GM18868 (cell line): ENCODE results near the gene LGR6.

Experiments
- ATAC-seq: cut with Tn5 transposase; IDR thresholded peaks from one replicate; pipeline ENCODE4 v1.9.1; 2021; ENCODE audit warnings: mild to moderate bottlenecking, moderate library complexity; ENCODE audit not compliant: unreplicated experiment

Gene LGR6

GRCh38 chr1:202217951-202218350 lies 24.4 kb downstream of the LGR6 start:
- no peak for ATAC-seq

GRCh38 chr1:202220733-202221132 lies 27.1 kb downstream of the LGR6 start:
- ATAC-seq, result no peak

- ATAC-seq, result no peak
Observed at GRCh38 chr1:202221911-202222909, 28.6 kb downstream of the LGR6 start.

DNA sequence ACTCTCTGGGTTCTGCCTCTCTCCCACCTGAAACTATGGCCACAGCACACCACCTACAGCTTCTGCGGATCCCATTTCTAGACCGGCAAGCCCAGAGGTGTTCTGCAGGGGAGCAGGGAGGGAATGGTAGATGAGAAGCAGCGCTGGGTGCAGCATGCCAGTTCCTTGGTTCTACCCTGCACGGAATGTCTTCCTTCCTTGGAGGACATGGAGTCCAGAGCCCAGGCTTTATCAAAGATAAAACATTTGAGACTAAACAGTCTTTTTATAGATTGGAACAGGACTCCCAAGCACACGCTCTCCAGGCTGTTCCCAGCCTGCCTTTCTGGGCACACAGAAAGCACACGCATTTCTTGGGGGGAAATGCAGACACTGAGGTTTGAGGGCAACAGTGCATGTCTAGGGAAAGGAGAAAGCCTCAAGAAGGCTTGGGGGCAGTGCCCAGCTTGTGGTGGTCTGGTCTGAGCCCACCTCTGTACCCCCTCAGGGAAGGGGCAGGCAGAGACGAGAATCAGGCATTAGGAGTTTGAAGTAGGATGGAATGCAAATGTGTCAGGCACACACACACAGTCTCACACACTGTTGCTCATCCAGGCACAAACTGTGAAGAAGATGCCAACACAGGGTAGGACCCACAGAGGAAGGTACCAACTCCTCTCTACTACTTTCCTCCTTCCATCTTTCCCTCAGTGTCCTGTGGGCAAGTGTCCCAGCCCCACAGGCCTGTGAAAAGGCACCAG lies 29.7 kb downstream of the LGR6 start:
- no peak for ATAC-seq

DNA sequence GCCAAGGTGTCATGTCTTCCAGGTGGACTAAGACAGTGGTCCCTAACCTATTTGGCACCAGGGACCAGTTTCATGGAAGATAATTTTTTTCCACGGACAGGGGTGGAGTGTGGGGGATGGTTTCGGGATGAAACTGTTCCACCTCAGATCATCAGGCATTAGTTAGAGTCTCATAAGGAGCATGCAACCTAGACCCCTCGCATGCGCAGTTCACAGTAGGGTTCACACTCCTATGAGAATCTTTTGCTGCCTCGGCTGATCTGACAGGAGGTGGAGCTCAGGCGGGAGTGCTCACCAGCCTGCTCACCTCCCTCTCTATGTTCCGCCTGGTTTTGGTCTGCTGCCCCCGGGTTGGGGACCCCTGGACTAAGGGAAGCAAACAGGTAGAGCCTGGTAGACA lies 30.9 kb downstream of the LGR6 start:
- no peak for ATAC-seq

DNA sequence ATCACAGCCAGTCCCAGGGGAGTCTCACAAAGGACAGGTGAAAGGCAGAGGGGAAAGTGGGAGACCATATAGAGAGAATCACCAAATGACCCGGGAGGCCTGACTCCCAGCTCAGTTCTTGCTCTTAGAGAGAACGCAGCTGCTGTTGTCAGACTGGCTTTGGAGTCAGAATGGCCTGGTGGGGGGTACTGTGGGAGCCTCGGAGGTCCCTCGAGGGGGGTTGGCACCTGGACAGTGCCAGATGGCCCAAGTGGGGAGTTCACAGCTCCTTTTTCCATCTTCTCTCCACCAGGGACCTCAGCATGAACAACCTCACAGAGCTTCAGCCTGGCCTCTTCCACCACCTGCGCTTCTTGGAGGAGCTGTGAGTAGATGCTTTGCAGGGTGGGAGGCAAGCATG lies 31.5 kb downstream of the LGR6 start:
- no peak for ATAC-seq

- no peak for ATAC-seq
Observed at GRCh38 chr1:202227053-202227672, 33.6 kb downstream of the LGR6 start.

DNA sequence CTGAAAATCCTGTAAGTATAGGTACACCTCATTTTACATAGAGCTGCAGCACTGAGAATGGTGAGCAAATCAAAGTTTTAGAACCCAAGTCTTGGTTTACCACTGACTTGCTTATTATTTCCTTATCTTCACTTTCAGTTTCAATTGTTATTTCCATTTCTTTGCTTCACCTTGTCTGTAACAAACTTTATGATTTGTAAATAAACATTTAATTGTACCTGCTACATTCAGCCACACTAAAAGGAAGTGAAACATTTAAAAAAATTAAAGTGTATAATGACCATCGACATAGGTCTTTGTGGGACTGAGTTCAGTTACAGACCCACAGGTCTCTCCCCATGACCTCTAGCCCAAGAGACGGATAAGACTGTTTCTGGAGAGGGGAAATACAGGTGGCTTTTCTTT lies 34.4 kb downstream of the LGR6 start:
- no peak for ATAC-seq

DNA sequence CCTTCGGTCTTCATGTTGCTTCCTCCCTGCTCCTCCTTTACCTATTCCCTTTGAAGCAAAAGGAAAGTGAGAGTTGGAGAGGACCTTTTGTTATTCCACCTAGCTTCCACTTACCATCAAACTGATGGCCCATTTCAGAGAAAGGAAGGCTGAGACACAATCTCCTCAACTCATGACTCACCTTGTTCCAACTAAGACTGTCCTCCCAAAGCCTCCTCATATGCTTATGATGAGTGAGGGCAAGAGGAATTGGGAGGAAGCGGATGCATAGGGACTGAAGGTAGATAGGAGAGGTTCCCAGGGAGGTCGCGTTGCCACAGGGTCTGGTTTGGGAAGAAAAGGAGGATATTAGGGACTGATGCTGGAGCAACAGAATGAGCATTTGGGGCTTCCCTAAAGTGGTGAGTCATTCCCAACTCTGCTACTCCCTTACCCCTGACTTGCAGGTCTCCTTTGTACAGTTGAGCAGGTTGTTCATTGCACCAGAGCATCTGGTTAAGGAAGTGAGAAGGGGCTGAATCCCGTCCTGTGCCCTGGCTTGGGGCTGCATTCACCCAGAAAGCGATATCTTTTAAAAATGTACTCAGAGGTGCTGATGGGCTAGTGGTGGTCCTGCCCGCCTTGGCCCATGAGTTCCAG lies 35.0 kb downstream of the LGR6 start:
- no peak for ATAC-seq

GRCh38 chr1:202229376-202229775 lies 35.8 kb downstream of the LGR6 start:
- ATAC-seq, result no peak

GRCh38 chr1:202230061-202230938 lies 36.7 kb downstream of the LGR6 start:
- no peak for ATAC-seq

GRCh38 chr1:202230939-202231645 lies 37.5 kb downstream of the LGR6 start:
- no peak for ATAC-seq

GRCh38 chr1:202233171-202233570 lies 39.6 kb downstream of the LGR6 start:
- no peak for ATAC-seq

GRCh38 chr1:202233804-202234203 lies 40.2 kb downstream of the LGR6 start:
- no peak for ATAC-seq

- no peak for ATAC-seq
Observed at GRCh38 chr1:202234331-202235002, 40.9 kb downstream of the LGR6 start.

DNA sequence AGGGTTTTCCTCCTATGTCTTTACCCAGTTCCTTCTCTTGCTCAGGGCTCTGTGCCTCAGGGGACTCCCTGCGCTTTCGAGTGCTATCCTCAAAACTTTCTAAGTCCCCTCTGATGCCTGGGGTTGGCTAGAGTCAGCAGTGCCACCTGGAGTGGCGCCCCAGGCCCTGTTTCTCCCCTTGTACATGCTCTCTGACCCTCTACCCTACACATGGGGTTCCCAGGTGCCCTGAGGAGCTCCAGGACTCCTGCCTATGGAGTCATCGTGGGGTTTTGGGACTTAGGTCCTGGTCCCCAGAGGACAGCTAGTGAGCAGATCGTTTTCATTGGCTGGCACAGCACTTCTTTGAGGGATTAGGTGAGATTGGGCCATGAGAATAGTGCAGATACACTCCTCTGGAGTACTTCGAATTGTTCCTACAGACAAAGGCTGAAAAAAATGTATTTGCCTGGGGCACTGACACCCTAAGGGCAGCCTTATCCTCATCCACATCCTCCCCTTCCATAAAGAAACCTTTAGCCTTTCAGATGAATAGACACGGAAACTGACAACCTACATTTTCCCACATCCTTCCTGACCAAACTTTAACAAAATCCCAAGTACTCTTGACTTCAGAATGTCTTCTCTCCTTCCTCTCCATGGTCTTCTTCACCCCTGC lies 41.5 kb downstream of the LGR6 start:
- no peak for ATAC-seq

DNA sequence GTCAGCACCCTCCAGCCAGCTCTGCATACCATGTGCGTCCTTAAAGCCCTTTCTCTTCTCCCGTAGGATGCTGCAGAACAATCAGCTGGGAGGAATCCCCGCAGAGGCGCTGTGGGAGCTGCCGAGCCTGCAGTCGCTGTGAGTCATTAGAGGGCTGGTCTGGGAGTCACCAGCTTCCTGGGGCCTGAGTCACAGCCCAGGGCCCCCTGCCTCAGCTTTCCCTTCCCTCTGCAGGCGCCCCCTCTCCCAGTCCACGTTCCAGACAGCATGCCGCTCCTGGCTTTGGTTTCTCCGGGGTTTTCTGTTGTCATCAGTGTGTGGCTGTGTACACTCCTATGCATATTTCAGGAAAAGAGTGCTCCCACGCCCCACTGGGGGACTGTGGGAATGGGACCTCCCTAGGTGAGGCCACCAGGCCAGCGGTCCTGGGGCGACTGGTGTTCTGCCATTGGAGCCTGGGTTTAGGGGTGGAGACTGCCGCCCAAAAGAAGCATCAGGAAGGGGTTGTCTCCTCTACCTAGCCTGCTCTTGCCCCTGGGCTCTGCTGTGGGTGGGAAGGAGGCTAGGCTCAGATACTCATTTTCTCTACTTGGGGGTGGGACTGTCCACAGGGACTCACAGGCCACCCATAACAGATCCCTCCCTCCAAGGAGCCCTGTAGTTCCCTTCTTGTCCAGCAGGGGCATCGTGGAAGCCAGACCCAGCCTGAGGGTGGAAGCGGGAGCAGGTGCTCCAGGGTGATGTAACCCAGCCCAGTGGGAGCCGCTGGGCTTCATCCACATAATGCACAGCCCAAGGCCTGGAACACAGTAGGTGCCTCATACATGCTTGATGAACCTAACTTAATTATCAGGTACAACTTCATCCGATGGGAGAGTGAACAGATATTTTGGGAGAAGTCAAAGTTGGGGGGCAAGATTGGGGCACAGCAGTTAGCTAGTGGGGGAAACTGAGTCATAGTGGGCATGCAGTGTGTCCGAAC lies 42.5 kb downstream of the LGR6 start:
- no peak for ATAC-seq
